GM23248 (cell line): ENCODE measurements around the gene COBLL1. TPM values are rescaled to one million over a fixed set of nuclear protein-coding genes. Genes with fewer than 3 reads are reported as not detected.
"Not testable (repeated sequence)": the region's sequence is repeated elsewhere in the genome, so short reads cannot be mapped to it uniquely, and the experiment has no call there.

ENCODE experiments used
- DNase-seq: peaks from one replicate; pipeline ENCODE4 v3.0.0-alpha.2; 2015
- H2AFZ ChIP-seq: fragments of 200-600 bp; sonication (generic); 2 replicates; pipeline ENCODE4 v1.6.1; 2016; ENCODE audit warnings: antibody characterized with exemption
- H3F3A ChIP-seq: fragments of 200-600 bp; sonication (generic); 2 replicates; pipeline ENCODE4 v1.6.1; 2016; ENCODE audit warnings: mild to moderate bottlenecking, antibody characterized with exemption, mixed run types; ENCODE audit not compliant: insufficient read depth
- H3K27ac ChIP-seq: fragments of 200-600 bp; sonication (generic); 2 replicates; pipeline ENCODE4 v1.5.1; 2016; ENCODE audit warnings: mild to moderate bottlenecking
- H3K27me3 ChIP-seq: fragments of 200-600 bp; sonication (generic); replicated peaks from 2 replicates; pipeline ENCODE4 v1.6.1; 2016; ENCODE audit warnings: mild to moderate bottlenecking; ENCODE audit not compliant: insufficient read depth
- H3K36me3 ChIP-seq: fragments of 200-600 bp; sonication (generic); 2 replicates; pipeline ENCODE4 v1.6.1; 2016; ENCODE audit warnings: low read depth, mild to moderate bottlenecking
- H3K4me1 ChIP-seq: fragments of 200-600 bp; sonication (generic); 2 replicates; pipeline ENCODE4 v1.6.1; 2016; ENCODE audit warnings: mild to moderate bottlenecking; ENCODE audit not compliant: insufficient read depth
- H3K4me2 ChIP-seq: fragments of 200-600 bp; sonication (generic); one replicate; pipeline ENCODE4 v1.6.1; 2016; ENCODE audit warnings: mild to moderate bottlenecking; ENCODE audit not compliant: unreplicated experiment
- H3K4me3 ChIP-seq: fragments of 200-600 bp; sonication (generic); 2 replicates; pipeline ENCODE4 v1.5.1; 2016; ENCODE audit warnings: mild to moderate bottlenecking
- H3K79me2 ChIP-seq: fragments of 200-600 bp; sonication (generic); 2 replicates; pipeline ENCODE4 v1.6.1; 2016; ENCODE audit warnings: mild to moderate bottlenecking; ENCODE audit not compliant: insufficient read depth
- H3K9ac ChIP-seq: fragments of 200-600 bp; sonication (generic); 2 replicates; pipeline ENCODE4 v1.6.1; 2016; ENCODE audit warnings: mild to moderate bottlenecking
- H3K9me2 ChIP-seq: fragments of 200-600 bp; sonication (generic); 2 replicates; pipeline ENCODE4 v1.6.1; 2016; ENCODE audit warnings: mixed run types, mild to moderate bottlenecking, moderate library complexity; ENCODE audit not compliant: insufficient read depth
- H3K9me3 ChIP-seq: fragments of 200-600 bp; sonication (generic); one replicate; pipeline ENCODE4 v1.6.1; 2017; ENCODE audit warnings: low read depth
- H4K20me1 ChIP-seq: fragments of 200-600 bp; sonication (generic); 2 replicates; pipeline ENCODE4 v1.6.0; 2016; ENCODE audit not compliant: insufficient read depth
- EZH2 ChIP-seq: fragments of 200-600 bp; sonication (generic); IDR thresholded peaks from 2 replicates; pipeline ENCODE4 v1.6.1; 2018; ENCODE audit warnings: antibody characterized with exemption, mild to moderate bottlenecking; ENCODE audit not compliant: insufficient read depth, poor library complexity, severe bottlenecking
- EZH2phosphoT487 ChIP-seq: fragments of 200-600 bp; sonication (generic); IDR thresholded peaks from 2 replicates; pipeline ENCODE4 v1.6.1; 2018; ENCODE audit warnings: antibody characterized with exemption, moderate library complexity, mild to moderate bottlenecking, low read depth; ENCODE audit not compliant: insufficient read depth
- whole genome bisulfite sequencing, 2 experiments: methylation state at CpG; one replicate each; pipeline ENCODE4 v1.1.6; 2015 to 2017; ENCODE audit warnings: low lambda C conversion rate in 2 of 2, low coverage in 1 of 2; ENCODE audit errors: missing lambda C conversion rate in 2 of 2; 5-methylcytosine and 5-hydroxymethylcytosine counted together
- in situ Hi-C: fragments of 300-500 bp; cut with MboI; formaldehyde crosslinking; loops from 2 replicates; pipeline ENCODE4 v1.15.0; 2020
- polyA plus RNA-seq: library from polyadenylated mRNA; unstranded; fragments of >200 nt; fragmentation: Nextera tagmentation; extraction: Ambion mirVana; gene quantifications from 2 replicates; pipeline ENCODE4 v1.2.1, GENCODE V29; 2016
- total RNA-seq: library from RNA; depleted of rRNA; stranded (reverse); fragments of >200 nt; shearing (Covaris generic); gene quantifications from 2 replicates; pipeline ENCODE4 v1.2.3, GENCODE V29; 2014

COBLL1 gene
- total and polyA plus RNA-seq, 2 experiments from 2014 or later: 1.8 to 2.2 TPM

- no peaks in the 10 kb centered on the region for H3K9me3 ChIP-seq
- H3F3A ChIP-seq: peaks cover 9% of the 10 kb centered on the region
- TF ChIP-seq EZH2: no peak
- TF ChIP-seq EZH2phosphoT487: no peak
- H3K9me2 ChIP-seq: no peaks in the 10 kb centered on the region
- no peaks in the 10 kb centered on the region for H3K79me2 ChIP-seq
- H3K27ac ChIP-seq: no peak overlapping the region
- no peaks in the 10 kb centered on the region for H3K36me3 ChIP-seq
- H3K9ac ChIP-seq: no peak overlapping the region
- H3K4me2 ChIP-seq: no peak overlapping the region
- peaks cover 11% of the 10 kb centered on the region for H3K4me1 ChIP-seq
- DNase-seq: no peak
- no peaks in the 10 kb centered on the region for H4K20me1 ChIP-seq
- no peak overlapping the region for H3K4me3 ChIP-seq
- 95% methylated on average over 6 of the region's 6 CpGs for WGBS, 2 experiments
- in situ Hi-C loops: loop anchor here (10.0 kb wide), 1 partner anchor 146 kb away; no protein-coding TSS in a partner anchor
- H3K27me3 ChIP-seq: no peaks in the 10 kb centered on the region
- no peak overlapping the region for H2AFZ ChIP-seq
Measured at GRCh38 chr2:164710837-164711765, 130.5 kb downstream of the COBLL1 start.

GRCh38 chr2:164710252-164710836 is 131.3 kb downstream of the COBLL1 start:
- WGBS, 2 experiments: 85 to 87% methylated on average over 10 of the region's 10 CpGs
- not testable (repeated sequence) for H3K9ac ChIP-seq, H4K20me1 ChIP-seq, H3K9me3 ChIP-seq, H3K9me2 ChIP-seq, H3K79me2 ChIP-seq, H3K4me3 ChIP-seq, H2AFZ ChIP-seq, H3K4me2 ChIP-seq, H3K36me3 ChIP-seq, H3K27ac ChIP-seq, H3K27me3 ChIP-seq
- DNase-seq: peak; percentile 15
- in situ Hi-C loops: loop anchor here (10.0 kb wide), 1 partner anchor 146 kb away; no protein-coding TSS in a partner anchor
- peaks cover 14% of the 10 kb centered on the region for H3K4me1 ChIP-seq
- peaks cover 14% of the 10 kb centered on the region for H3F3A ChIP-seq

- in situ Hi-C loops: no loop called here
- Histone ChIP-seq H3K4me3 (no peak overlapping the region), H3K4me2 (peak overlapping the region; percentile 13), H3K9ac (no peak overlapping the region), H3K36me3 (no peaks in the 10 kb centered on the region), H3K27me3 (no peaks in the 10 kb centered on the region), H3K79me2 (no peaks in the 10 kb centered on the region), H3K9me3 (no peaks in the 10 kb centered on the region), H3K9me2 (no peaks in the 10 kb centered on the region), H3F3A (peaks cover 14% of the 10 kb centered on the region), H2AFZ (no peak overlapping the region), H3K4me1 (peaks cover 14% of the 10 kb centered on the region), H4K20me1 (no peaks in the 10 kb centered on the region), H3K27ac (peak overlapping the region; percentile 64)
- peak; percentile 91 for DNase-seq
- TF ChIP-seq EZH2 (no peak), EZH2phosphoT487 (no peak)
Measured at GRCh38 chr2:164706522-164706921, 135.1 kb downstream of the COBLL1 start.

- peak overlapping the region; percentile 1 for H3K4me2 ChIP-seq
- H3K27me3 ChIP-seq: no peaks in the 10 kb centered on the region
- H3K79me2 ChIP-seq: no peaks in the 10 kb centered on the region
- no peak overlapping the region for H2AFZ ChIP-seq
- H3K27ac ChIP-seq: peak overlapping the region; percentile 64
- H3K9me3 ChIP-seq: no peaks in the 10 kb centered on the region
- WGBS, 2 experiments: 88 to 89% methylated on average over 12 of the region's 12 CpGs
- H3K4me3 ChIP-seq: no peak overlapping the region
- in situ Hi-C loops: no loop called here
- H3K36me3 ChIP-seq: no peaks in the 10 kb centered on the region
- TF ChIP-seq EZH2: no peak
- TF ChIP-seq EZH2phosphoT487: no peak
- peaks cover 14% of the 10 kb centered on the region for H3K4me1 ChIP-seq
- no peaks in the 10 kb centered on the region for H3K9me2 ChIP-seq
- peaks cover 14% of the 10 kb centered on the region for H3F3A ChIP-seq
- no peak for DNase-seq
- H4K20me1 ChIP-seq: no peaks in the 10 kb centered on the region
- no peak overlapping the region; the same call in 1 of the 2 replicates for H3K9ac ChIP-seq
Measured at GRCh38 chr2:164705412-164706167, 136.0 kb downstream of the COBLL1 start.
